Activated effector memory CD4-positive, alpha-beta T cell treated with Interleukin-2 at 50 U/mL for 16 hours (primary cell): Measurements from ENCODE around the gene SERPINB4.
"Not testable (repeated sequence)": the region's sequence is repeated elsewhere in the genome, so short reads cannot be mapped to it uniquely, and the experiment has no call there.

Experiments used
- DNase-seq: peaks from one replicate; pipeline ENCODE4 v3.0.0-alpha.2; 2020

The SERPINB4 gene

DNA sequence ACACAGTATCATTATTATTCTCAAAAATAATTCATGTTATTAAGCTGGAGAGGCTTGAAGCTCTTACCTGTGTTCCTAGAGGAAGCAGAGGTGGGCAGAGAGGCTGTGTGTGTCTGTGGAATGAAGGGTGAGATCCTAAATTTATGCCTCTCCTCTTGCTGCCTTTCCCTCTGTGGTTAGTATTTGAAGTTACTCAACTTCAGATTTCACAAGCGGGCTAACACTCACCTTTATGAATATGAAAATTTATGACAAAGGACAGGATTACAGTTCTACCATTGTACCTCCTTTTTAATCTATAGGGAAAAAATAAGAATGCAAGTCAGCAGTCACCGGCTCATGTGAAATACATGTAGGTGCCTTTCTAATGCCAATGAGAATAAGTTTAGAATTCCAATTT is at the start of gene SERPINB4:
Gene SERPINB4 (minus strand): TSS at position 115 of the 400 bp plus-strand sequence. CDS start 679 bp downstream, outside the sequence.
- not testable (repeated sequence) for DNase-seq

DNA sequence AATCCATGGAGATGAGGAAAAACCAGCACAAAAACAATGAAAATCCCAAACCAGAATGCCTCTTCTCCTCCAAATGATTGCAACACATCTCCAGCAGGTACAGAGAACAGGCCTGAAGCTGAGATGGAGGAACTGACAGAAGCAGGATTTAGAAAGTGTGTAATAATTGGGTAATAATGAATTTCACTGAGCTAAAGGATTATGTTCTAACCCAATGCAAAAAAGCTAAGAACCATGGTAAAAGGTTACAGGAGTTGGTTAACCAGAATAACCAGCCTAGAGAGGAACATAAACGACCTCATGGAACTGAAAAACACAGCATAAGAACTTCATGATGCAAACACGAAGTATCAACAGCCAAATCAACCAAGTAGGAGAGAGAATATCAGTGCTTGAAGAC is 45.0 kb upstream of the SERPINB4 start:
- no peak for DNase-seq

DNA sequence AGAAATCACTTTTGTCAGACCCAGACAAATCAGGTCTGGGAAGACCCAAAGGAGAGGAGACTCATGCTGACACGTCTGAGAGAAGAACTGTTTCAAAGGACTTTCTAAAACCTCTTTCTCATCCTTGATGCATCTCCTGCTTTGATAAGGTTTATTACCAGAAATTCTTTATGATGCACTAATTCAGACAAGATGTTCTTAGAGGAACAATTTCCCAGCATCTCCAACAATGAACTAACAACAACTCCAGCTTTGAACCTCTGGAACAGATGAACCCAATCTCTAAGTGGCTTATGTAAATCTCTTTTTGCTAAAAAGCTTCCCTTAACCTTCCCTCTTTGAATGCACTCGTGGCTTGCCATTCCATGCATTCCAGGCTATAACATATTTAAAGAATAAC is 42.8 kb upstream of the SERPINB4 start:
- DNase-seq = no peak

DNA sequence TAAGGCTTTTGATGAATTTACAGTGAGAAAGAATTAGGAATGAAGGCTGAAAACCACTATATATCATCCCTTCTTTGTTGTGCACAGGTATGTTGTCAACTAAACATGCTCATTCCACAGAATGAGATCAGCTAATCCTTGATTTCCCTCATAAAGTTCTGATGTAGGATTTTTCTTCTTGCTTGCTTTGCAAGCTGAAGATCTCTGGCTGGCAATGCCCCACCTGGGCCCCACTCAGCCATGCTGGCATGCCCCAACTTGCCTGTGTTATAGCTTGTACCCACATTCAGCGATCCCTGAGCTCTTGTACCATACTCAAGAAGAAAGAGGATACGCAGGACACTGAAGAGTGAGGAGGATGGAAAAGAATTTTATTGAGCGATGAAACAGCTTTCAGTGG is 40.7 kb upstream of the SERPINB4 start:
- no peak for DNase-seq

GRCh38 chr18:63683890-63684289 is 39.8 kb upstream of the SERPINB4 start:
- DNase-seq = no peak

- DNase-seq = no peak
These were observed 39.1 kb upstream of the SERPINB4 start for GRCh38 chr18:63683152-63683551.

DNA sequence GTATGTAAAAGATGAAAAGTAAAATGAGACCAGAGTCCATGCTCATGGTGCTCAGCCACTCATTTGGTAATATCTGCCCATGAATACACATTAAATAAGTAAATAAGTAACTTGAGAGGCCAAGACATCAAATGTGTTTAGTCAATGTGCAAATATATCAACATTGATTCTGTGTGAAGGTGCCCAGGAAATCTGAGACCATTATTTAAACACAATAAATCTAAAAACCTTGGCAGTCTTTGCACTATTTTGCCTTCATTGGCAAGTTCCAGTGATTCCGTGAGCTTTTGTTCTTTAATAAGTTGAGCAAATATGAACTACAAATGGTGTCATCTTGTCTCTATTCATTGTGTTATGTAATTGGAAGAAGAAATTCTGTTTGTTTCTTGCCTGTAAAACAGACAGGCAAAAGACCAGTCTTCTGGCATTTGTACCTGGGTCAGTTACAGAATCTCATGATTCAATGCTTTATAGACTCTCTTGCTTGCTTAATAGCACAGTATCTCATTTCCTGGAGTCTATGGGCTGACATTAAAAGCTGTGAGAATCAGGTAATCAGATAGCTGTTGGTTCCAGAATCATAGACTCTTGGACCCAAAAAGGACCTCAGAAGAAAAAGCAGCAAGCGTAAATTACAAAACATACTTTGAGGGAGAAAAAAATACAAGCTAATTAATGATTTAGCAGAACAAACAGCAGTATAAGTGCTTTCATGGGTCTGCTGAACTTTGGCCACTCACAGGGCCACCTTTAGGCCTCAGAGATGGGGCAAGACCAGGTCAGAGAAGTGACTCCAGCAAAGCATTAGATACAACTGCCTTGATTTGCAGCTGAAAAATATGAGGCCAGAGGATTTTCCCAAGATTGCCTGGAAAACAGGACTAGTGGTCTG is 37.6 kb upstream of the SERPINB4 start:
- no peak for DNase-seq

DNA sequence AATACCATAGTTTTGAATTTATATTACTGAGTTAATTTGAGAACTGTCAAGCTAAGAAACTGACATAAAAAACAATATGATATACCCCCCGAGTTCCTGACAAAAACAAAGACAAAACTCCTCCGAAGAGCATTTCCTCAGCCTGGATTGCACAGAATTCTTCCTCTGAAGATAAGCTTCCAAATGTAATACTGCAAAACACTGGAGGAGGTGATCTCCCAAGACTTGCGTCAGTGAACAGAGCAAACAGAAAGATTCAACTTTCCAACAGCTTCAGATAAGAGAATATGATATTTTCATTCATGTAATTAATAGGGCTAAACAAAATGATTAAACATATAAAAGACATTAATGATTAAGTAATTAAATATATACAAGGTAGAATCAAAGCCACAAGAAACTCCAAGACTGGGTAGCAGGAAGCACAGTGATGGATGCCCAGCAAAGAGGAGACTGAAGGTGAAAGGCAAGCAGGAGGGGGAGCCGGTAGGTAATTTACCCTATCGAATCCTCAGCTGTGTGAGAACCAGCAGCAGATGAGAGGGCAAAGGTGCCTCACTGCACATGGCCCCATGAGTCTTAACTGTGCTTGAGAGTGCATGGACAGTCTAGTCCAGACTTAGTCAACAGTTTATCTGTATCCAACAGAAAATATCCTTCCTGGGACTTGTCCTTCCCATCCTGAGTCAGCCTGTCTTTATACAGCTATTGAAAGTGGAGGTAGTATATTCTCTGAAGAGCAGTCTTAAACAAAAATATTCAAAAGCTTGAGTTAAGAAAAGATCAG is 36.0 kb upstream of the SERPINB4 start:
- DNase-seq = no peak

- no peak for DNase-seq
These were observed 33.6 kb upstream of the SERPINB4 start for GRCh38 chr18:63677500-63678225.

- no peak for DNase-seq
These were observed 32.7 kb upstream of the SERPINB4 start for GRCh38 chr18:63676526-63677323.

GRCh38 chr18:63664571-63664970 is 20.5 kb upstream of the SERPINB4 start:
- no peak for DNase-seq

DNA sequence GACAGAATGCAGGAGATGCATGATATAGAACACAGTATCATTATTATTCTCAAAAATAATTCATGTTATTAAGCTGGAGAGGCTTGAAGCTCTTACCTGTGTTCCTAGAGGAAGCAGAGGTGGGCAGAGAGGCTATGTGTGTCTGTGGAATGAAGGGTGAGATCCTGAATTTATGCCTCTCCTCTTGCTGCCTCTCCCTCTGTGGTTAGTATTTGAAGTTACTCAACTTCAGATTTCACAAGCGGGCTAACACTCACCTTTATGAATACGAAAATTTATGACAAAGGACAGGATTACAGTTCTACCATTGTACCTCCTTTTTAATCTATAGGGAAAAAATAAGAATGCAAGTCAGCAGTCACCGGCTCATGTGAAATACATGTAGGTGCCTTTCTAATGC is 17.7 kb upstream of the SERPINB4 start, which contains the start of gene SERPINB3:
Gene SERPINB3 (minus strand): TSS at position 144 of the 400 bp plus-strand sequence. CDS start 677 bp downstream, outside the sequence.
- DNase-seq = not testable (repeated sequence)

GRCh38 chr18:63658920-63659319 is 14.9 kb upstream of the SERPINB4 start:
- not testable (repeated sequence) for DNase-seq

DNA sequence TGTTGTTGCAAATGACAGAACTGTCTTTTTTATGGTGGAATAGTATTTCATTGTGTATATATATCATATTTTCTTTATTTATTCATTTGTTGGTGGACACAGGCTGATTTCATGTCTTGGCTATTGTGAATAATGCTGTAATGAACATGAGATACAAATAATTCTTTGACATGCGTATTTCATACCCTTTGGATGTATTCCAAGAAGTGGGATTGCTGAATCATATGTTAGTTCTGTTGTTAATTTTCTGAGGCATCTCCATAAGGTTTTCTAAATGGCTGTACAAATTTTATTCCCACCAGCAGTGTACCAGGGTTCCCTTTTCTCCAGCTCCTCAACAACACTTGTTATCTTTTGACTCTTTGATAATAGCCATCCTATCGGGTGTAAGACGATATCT is 6.2 kb upstream of the SERPINB4 start:
- not testable (repeated sequence) for DNase-seq

GRCh38 chr18:63648241-63648640 is 4.2 kb upstream of the SERPINB4 start:
- no peak for DNase-seq

- no peak for DNase-seq
These were observed 2.9 kb upstream of the SERPINB4 start for GRCh38 chr18:63646936-63647335.

GRCh38 chr18:63644694-63645093 is 638 bp upstream of the SERPINB4 start:
- not testable (repeated sequence) for DNase-seq

- DNase-seq = not testable (repeated sequence)
These were observed 1.2 kb downstream of the SERPINB4 start for GRCh38 chr18:63642668-63643356.

GRCh38 chr18:63641157-63641680 is 2.8 kb downstream of the SERPINB4 start:
- DNase-seq = not testable (repeated sequence)

- no peak for DNase-seq
These were observed 6.4 kb downstream of the SERPINB4 start for GRCh38 chr18:63637703-63638102.

GRCh38 chr18:63627819-63628218 is 16.2 kb downstream of the SERPINB4 start:
- DNase-seq = no peak
